ACC112 (cell line): ENCODE measurements around the gene LIN52.

ENCODE experiments used
- H2AFZ ChIP-seq: fragments of 200-600 bp; sonication (generic); one replicate; pipeline ENCODE4 v1.6.0; 2017; ENCODE audit warnings: antibody characterized with exemption, low read length; ENCODE audit not compliant: unreplicated experiment
- H3K27ac ChIP-seq: fragments of 200-600 bp; sonication (generic); 2 replicates; pipeline ENCODE4 v1.5.1; 2014; ENCODE audit warnings: low read depth, mild to moderate bottlenecking, antibody characterized with exemption, low read length, moderate library complexity
- H3K27me3 ChIP-seq: fragments of 200-600 bp; sonication (generic); 2 replicates; pipeline ENCODE4 v1.6.1; 2014; ENCODE audit warnings: mild to moderate bottlenecking, antibody characterized with exemption, low read length, moderate library complexity, mixed read lengths; ENCODE audit not compliant: insufficient read depth
- H3K36me3 ChIP-seq: fragments of 200-600 bp; sonication (generic); 2 replicates; pipeline ENCODE4 v1.6.1; 2016; ENCODE audit warnings: mild to moderate bottlenecking, antibody characterized with exemption, low read length, moderate library complexity, mixed read lengths; ENCODE audit not compliant: insufficient read depth
- H3K4me1 ChIP-seq: fragments of 200-600 bp; sonication (generic); one replicate; pipeline ENCODE4 v1.6.1; 2016; ENCODE audit warnings: low read length, mixed read lengths; ENCODE audit not compliant: insufficient read depth, unreplicated experiment, control insufficient read depth
- H3K4me3 ChIP-seq: fragments of 200-600 bp; sonication (generic); 2 replicates; pipeline ENCODE4 v1.5.1; 2014; ENCODE audit warnings: mild to moderate bottlenecking, low read depth, low read length
- H3K79me2 ChIP-seq: fragments of 200-600 bp; sonication (generic); one replicate; pipeline ENCODE4 v1.6.0; 2016; ENCODE audit warnings: low read length; ENCODE audit not compliant: control insufficient read depth, unreplicated experiment, insufficient read depth

The LIN52 gene

GRCh38 chr14:74142523-74142922, 57.8 kb downstream of the LIN52 start:
- no peaks in the 10 kb centered on the region for H3K4me1 ChIP-seq
- H3K27me3 ChIP-seq: no peaks in the 10 kb centered on the region
- H3K27ac ChIP-seq: no peak overlapping the region

GRCh38 chr14:74144789-74145188, 60.0 kb downstream of the LIN52 start:
- Histone ChIP-seq H3K79me2 (no peaks in the 10 kb centered on the region), H3K36me3 (no peaks in the 10 kb centered on the region), H3K27me3 (no peaks in the 10 kb centered on the region), H3K4me3 (no peak overlapping the region), H3K4me1 (no peaks in the 10 kb centered on the region), H2AFZ (no peak overlapping the region), H3K27ac (no peak overlapping the region)

More at GRCh38 chr14:74142523-74142922, 57.8 kb downstream of the LIN52 start:
- Histone ChIP-seq H3K79me2 (no peaks in the 10 kb centered on the region), H3K36me3 (no peaks in the 10 kb centered on the region), H2AFZ (no peak overlapping the region), H3K4me3 (no peak overlapping the region)

- Histone ChIP-seq H3K36me3 (no peaks in the 10 kb centered on the region), H3K4me3 (no peak overlapping the region), H3K4me1 (no peaks in the 10 kb centered on the region), H3K79me2 (no peaks in the 10 kb centered on the region), H3K27me3 (no peaks in the 10 kb centered on the region), H3K27ac (no peak overlapping the region), H2AFZ (no peak overlapping the region)
Observed at GRCh38 chr14:74147571-74147970, 62.8 kb downstream of the LIN52 start.

GRCh38 chr14:74148705-74149104, 63.9 kb downstream of the LIN52 start:
- no peak overlapping the region for H3K4me3 ChIP-seq
- no peaks in the 10 kb centered on the region for H3K27me3 ChIP-seq
- no peaks in the 10 kb centered on the region for H3K4me1 ChIP-seq
- no peaks in the 10 kb centered on the region for H3K79me2 ChIP-seq
- H3K36me3 ChIP-seq: no peaks in the 10 kb centered on the region
- no peak overlapping the region for H2AFZ ChIP-seq
- no peak overlapping the region for H3K27ac ChIP-seq

GRCh38 chr14:74155287-74155686, 70.5 kb downstream of the LIN52 start:
- no peak overlapping the region for H3K4me3 ChIP-seq
- no peaks in the 10 kb centered on the region for H3K79me2 ChIP-seq
- H3K4me1 ChIP-seq: no peaks in the 10 kb centered on the region
- H2AFZ ChIP-seq: no peak overlapping the region
- no peaks in the 10 kb centered on the region for H3K36me3 ChIP-seq
- no peaks in the 10 kb centered on the region for H3K27me3 ChIP-seq
- H3K27ac ChIP-seq: no peak overlapping the region

- no peaks in the 10 kb centered on the region for H3K27me3 ChIP-seq
- H3K79me2 ChIP-seq: no peaks in the 10 kb centered on the region
- no peak overlapping the region for H3K27ac ChIP-seq
- no peaks in the 10 kb centered on the region for H3K4me1 ChIP-seq
- H2AFZ ChIP-seq: no peak overlapping the region
- no peak overlapping the region for H3K4me3 ChIP-seq
- H3K36me3 ChIP-seq: no peaks in the 10 kb centered on the region
Observed at GRCh38 chr14:74155749-74156148, 71.0 kb downstream of the LIN52 start.

GRCh38 chr14:74160763-74161162, 76.0 kb downstream of the LIN52 start:
- Histone ChIP-seq H3K27ac (no peak overlapping the region), H3K4me3 (no peak overlapping the region), H3K36me3 (no peaks in the 10 kb centered on the region), H3K79me2 (no peaks in the 10 kb centered on the region), H2AFZ (no peak overlapping the region), H3K4me1 (no peaks in the 10 kb centered on the region), H3K27me3 (no peaks in the 10 kb centered on the region)

- no peaks in the 10 kb centered on the region for H3K36me3 ChIP-seq
- H3K79me2 ChIP-seq: no peaks in the 10 kb centered on the region
- H3K4me3 ChIP-seq: no peak overlapping the region
- H3K27me3 ChIP-seq: no peaks in the 10 kb centered on the region
- H3K4me1 ChIP-seq: no peaks in the 10 kb centered on the region
- no peak overlapping the region for H3K27ac ChIP-seq
- H2AFZ ChIP-seq: no peak overlapping the region
Observed at GRCh38 chr14:74161526-74162158, 76.9 kb downstream of the LIN52 start.

GRCh38 chr14:74169906-74170305, 85.2 kb downstream of the LIN52 start:
- Histone ChIP-seq H3K4me1 (no peaks in the 10 kb centered on the region), H3K4me3 (no peak overlapping the region), H3K36me3 (no peaks in the 10 kb centered on the region), H3K27ac (no peak overlapping the region), H2AFZ (no peak overlapping the region), H3K79me2 (no peaks in the 10 kb centered on the region), H3K27me3 (no peaks in the 10 kb centered on the region)

GRCh38 chr14:74176400-74176793, 91.6 kb downstream of the LIN52 start:
- no peak overlapping the region for H3K4me3 ChIP-seq
- H3K27me3 ChIP-seq: no peaks in the 10 kb centered on the region
- no peaks in the 10 kb centered on the region for H3K4me1 ChIP-seq
- no peak overlapping the region for H3K27ac ChIP-seq
- no peaks in the 10 kb centered on the region for H3K79me2 ChIP-seq
- H3K36me3 ChIP-seq: no peaks in the 10 kb centered on the region
- H2AFZ ChIP-seq: no peak overlapping the region

- H3K4me1 ChIP-seq: no peaks in the 10 kb centered on the region
- no peak overlapping the region for H2AFZ ChIP-seq
- H3K27ac ChIP-seq: no peak overlapping the region
- H3K36me3 ChIP-seq: no peaks in the 10 kb centered on the region
- no peak overlapping the region for H3K4me3 ChIP-seq
- H3K27me3 ChIP-seq: no peaks in the 10 kb centered on the region
- H3K79me2 ChIP-seq: no peaks in the 10 kb centered on the region
Observed at GRCh38 chr14:74179856-74180255, 95.1 kb downstream of the LIN52 start.
